GM18951 (cell line): ENCODE results near the gene MEIOSIN.

Experiments
- POLR2A ChIP-seq: IDR thresholded peaks from 4 replicates; pipeline ENCODE4 v1.6.1; 2011; ENCODE audit warnings: mild to moderate bottlenecking; ENCODE audit not compliant: insufficient read length, insufficient read depth; ENCODE audit errors: extremely low read depth
- in situ Hi-C: fragments of 300-500 bp; cut with MboI; formaldehyde crosslinking; loops from one replicate; pipeline ENCODE4 v1.12.0; 2022; ENCODE audit warnings: low sequenced_read_pairs, mixed read lengths, inconsistent platforms; ENCODE audit not compliant: unreplicated experiment

Gene MEIOSIN

GRCh38 chr19:45770192-45771101, 37.2 kb downstream of the MEIOSIN start:
- in situ Hi-C loops: no loop called here
- TF ChIP-seq POLR2A: peak; percentile 56

- in situ Hi-C loops: no loop called here
- peak; percentile 15 for TF ChIP-seq POLR2A
These were observed 38.2 kb downstream of the MEIOSIN start for GRCh38 chr19:45771311-45771933.

- TF ChIP-seq POLR2A: no peak
- in situ Hi-C loops: no loop called here
These were observed 39.0 kb downstream of the MEIOSIN start for GRCh38 chr19:45772130-45772840.

GRCh38 chr19:45772912-45773311, 39.7 kb downstream of the MEIOSIN start:
- in situ Hi-C loops: no loop called here
- no peak for TF ChIP-seq POLR2A

GRCh38 chr19:45773384-45773783, 40.1 kb downstream of the MEIOSIN start:
- TF ChIP-seq POLR2A: no peak
- in situ Hi-C loops: no loop called here

- no peak for TF ChIP-seq POLR2A
- in situ Hi-C loops: no loop called here
These were observed 41.5 kb downstream of the MEIOSIN start for GRCh38 chr19:45774765-45775164.

- in situ Hi-C loops: no loop called here
- TF ChIP-seq POLR2A: no peak
These were observed 44.2 kb downstream of the MEIOSIN start for GRCh38 chr19:45777395-45777961.

- in situ Hi-C loops: no loop called here
- TF ChIP-seq POLR2A: no peak
These were observed 44.9 kb downstream of the MEIOSIN start for GRCh38 chr19:45778010-45778661.

- no peak for TF ChIP-seq POLR2A
- in situ Hi-C loops: no loop called here
These were observed 46.2 kb downstream of the MEIOSIN start for GRCh38 chr19:45779231-45780145.

GRCh38 chr19:45780146-45780447, 46.9 kb downstream of the MEIOSIN start:
- in situ Hi-C loops: no loop called here
- TF ChIP-seq POLR2A: no peak

GRCh38 chr19:45780448-45781213, 47.4 kb downstream of the MEIOSIN start:
- in situ Hi-C loops: no loop called here
- no peak for TF ChIP-seq POLR2A
